Peyer's patch (tissue), 4 donors: Measurements from ENCODE around the gene ZRANB2. TPM values are rescaled to one million over a fixed set of nuclear protein-coding genes. Genes with fewer than 3 reads are reported as not detected.

Experiments used
- DNase-seq, 3 donors: peaks; one replicate each; pipeline ENCODE4 v3.0.0-alpha.2; 2017 to 2019
- H3K27ac ChIP-seq, 4 donors: fragments of 200-600 bp; sonication (generic); one replicate each; pipeline ENCODE4 v1.5.1; 2016 to 2019
- H3K27me3 ChIP-seq, 2 donors: fragments of 200-600 bp; sonication (generic); one replicate each; pipeline ENCODE4 v1.5.1; 2019
- H3K36me3 ChIP-seq, 3 donors: fragments of 200-600 bp; sonication (generic); one replicate each; pipeline ENCODE4 v1.5.1; 2016 to 2019
- H3K4me1 ChIP-seq, 4 donors: fragments of 200-600 bp; sonication (generic); one replicate each; pipeline ENCODE4 v1.5.1; 2016 to 2019
- H3K4me3 ChIP-seq, 4 donors: fragments of 200-600 bp; sonication (generic); 1 replicate in 3 of 4; 2 replicates in 1 of 4; pipeline ENCODE4 v1.5.1; 2016 to 2019; ENCODE audit warnings: mild to moderate bottlenecking in 1 of 4
- H3K9me3 ChIP-seq, 4 donors: fragments of 200-600 bp; sonication (generic); one replicate each; pipeline ENCODE4 v1.5.1; 2016 to 2019; ENCODE audit warnings: mild to moderate bottlenecking in 1 of 4
- POLR2A ChIP-seq, 2 donors: fragments of 450-650 bp; IDR thresholded peaks; one replicate each; pipeline ENCODE4 v1.5.1; 2017; ENCODE audit warnings: antibody characterized with exemption in 2 of 2, mild to moderate bottlenecking in 2 of 2, moderate library complexity in 2 of 2
- total RNA-seq, 4 donors: library from RNA; depleted of rRNA; stranded (reverse); fragments of >200 nt; gene quantifications; one replicate each; pipeline ENCODE4 v1.1.0, GENCODE V29; 2016
- TF ChIP-seq, protein P1 (sequence below), 6 experiments: fragments of 450-650 bp in 4 of 6; fragments of 200-600 bp in 2 of 6; sonication (generic) in 1 of 6; IDR thresholded peaks; one replicate each; pipeline ENCODE4 v1.5.1; 2017 to 2019; ENCODE audit warnings: antibody characterized with exemption in 6 of 6, mild to moderate bottlenecking in 3 of 6, moderate library complexity in 1 of 6

ZRANB2 gene
- total RNA-seq, 4 donors from 2014 or later, result 69.7 to 158 (median 91.2) TPM

DNA sequence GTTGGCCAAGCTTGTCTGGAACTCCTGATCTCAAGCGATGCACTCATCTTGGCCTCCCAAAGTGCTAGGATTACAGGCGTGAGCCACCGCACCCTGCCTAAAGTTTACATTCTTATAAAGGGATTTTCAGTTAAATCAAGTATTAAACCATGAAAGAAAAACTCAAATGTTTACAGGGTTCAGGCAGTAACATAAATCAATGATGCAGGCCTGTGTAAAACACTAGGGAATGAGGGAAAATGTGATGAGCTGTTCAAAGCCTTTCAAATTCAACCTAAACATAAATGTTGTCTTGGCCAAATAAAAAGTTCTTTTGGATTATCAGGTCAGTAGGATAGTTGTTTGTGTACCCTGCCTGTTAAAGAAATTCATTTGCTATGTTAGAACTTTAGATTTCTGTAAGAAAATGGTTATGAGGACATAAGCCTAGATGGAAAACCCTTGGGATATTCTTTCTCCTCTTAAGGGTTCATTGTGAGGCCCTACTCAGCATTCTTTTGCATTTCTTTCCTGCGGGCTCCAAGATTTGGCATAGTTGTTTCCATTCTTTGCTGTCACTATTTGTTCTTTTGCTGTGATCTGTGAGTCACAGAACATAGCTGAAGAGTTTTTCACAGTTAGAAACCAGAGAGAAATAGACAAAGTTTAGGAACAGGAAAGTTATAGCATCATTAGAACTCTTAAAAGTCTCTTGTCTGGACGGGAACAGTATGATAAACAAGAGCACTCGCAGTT is 8.9 kb upstream of the ZRANB2 start:
- no peaks in the 10 kb centered on the region for H3K9me3 ChIP-seq
- H3K4me1 ChIP-seq, result no peaks in the 10 kb centered on the region
- no peaks in the 10 kb centered on the region for H3K36me3 ChIP-seq
- H3K27me3 ChIP-seq, result no peaks in the 10 kb centered on the region
- peak overlapping the region in 1 of 4 donors; percentile 55 for H3K27ac ChIP-seq
- H3K4me3 ChIP-seq, result no peak overlapping the region
- no peak for DNase-seq
- TF ChIP-seq, protein P1, sequence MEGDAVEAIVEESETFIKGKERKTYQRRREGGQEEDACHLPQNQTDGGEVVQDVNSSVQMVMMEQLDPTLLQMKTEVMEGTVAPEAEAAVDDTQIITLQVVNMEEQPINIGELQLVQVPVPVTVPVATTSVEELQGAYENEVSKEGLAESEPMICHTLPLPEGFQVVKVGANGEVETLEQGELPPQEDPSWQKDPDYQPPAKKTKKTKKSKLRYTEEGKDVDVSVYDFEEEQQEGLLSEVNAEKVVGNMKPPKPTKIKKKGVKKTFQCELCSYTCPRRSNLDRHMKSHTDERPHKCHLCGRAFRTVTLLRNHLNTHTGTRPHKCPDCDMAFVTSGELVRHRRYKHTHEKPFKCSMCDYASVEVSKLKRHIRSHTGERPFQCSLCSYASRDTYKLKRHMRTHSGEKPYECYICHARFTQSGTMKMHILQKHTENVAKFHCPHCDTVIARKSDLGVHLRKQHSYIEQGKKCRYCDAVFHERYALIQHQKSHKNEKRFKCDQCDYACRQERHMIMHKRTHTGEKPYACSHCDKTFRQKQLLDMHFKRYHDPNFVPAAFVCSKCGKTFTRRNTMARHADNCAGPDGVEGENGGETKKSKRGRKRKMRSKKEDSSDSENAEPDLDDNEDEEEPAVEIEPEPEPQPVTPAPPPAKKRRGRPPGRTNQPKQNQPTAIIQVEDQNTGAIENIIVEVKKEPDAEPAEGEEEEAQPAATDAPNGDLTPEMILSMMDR (IDR thresholded peaks at IDR 0.05), result no peak
- TF ChIP-seq POLR2A (IDR thresholded peaks at IDR 0.05), result no peak

DNA sequence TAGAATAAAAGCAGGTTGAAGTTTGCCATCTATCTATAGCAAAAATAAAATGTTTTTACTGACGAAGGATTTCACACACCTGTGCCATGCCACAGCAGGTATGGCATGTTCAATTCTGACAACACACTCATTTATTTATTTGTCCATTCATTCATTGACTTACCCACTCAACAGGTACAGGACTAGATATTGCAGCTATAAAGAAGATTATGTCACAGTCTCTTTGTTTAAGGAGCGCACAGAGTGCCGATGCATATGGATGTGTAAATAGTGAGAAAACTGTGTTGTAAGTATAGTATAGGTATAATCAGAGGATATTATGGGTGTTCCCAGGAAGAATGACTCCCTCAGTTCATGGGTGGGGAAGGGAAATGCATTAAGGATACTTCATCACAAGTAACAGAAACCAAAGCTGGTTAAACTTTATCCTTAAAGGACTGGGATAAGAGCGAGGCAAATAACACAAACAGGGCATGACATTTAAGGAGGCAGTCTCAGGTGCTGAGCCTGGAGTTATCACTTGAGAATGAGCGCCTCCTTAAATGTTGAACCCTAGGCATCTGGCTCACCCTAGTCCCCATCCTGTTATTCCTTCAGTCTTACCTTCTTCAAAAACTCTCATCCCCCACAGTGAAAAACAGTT is 7.9 kb upstream of the ZRANB2 start:
- TF ChIP-seq, protein P1 (IDR thresholded peaks at IDR 0.05), result no peak
- no peak for TF ChIP-seq POLR2A (IDR thresholded peaks at IDR 0.05)
- Histone ChIP-seq H3K9me3 (no peaks in the 10 kb centered on the region), H3K36me3 (no peaks in the 10 kb centered on the region), H3K4me1 (no peaks in the 10 kb centered on the region), H3K4me3 (no peak overlapping the region), H3K27me3 (no peaks in the 10 kb centered on the region), H3K27ac (peak overlapping the region in 1 of 4 donors; percentile 13)
- DNase-seq, result no peak

DNA sequence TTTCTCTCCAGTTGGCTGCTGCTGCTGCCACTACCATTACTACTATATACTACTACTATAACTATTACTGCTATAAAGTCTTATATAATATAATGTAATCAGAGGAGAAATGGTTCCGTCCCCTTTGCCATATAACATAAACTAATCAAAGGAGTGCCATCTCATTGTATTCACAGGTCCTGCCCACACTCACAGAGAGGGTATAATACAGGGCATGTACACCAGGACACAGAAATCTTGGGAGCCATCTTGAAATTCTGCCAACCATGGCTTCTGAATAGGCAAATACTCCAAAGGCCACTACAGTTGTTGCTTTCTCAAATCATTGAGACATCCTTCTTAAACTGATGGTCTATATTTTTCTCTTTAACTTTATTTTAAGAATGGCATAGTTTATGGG is 6.9 kb upstream of the ZRANB2 start:
- DNase-seq, result no peak
- Histone ChIP-seq H3K9me3 (no peaks in the 10 kb centered on the region), H3K27ac (no peak overlapping the region), H3K4me3 (no peak overlapping the region), H3K27me3 (no peaks in the 10 kb centered on the region), H3K36me3 (no peaks in the 10 kb centered on the region), H3K4me1 (no peaks in the 10 kb centered on the region)
- TF ChIP-seq, protein P1 (IDR thresholded peaks at IDR 0.05), result no peak
- no peak for TF ChIP-seq POLR2A (IDR thresholded peaks at IDR 0.05)

DNA sequence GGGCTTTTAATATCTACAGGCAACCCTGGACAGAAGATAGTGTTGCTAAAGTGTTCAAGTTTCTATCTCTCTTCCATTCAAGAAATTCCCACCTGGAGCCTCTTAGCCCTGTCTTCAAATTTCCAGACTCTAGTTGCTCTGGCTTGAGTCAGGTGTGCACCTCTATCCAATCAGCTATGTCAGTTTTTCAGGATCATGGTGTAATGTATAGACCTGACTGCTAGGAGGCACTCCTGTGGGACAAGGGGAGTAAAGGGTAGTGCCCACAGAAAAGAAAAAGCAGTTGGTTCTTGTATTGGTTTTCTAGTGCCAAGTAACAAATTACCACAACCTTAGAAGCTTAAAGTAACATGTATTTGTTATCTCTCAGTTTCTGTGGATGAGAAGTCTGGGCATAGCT is 6.2 kb upstream of the ZRANB2 start:
- Histone ChIP-seq H3K4me3 (no peak overlapping the region), H3K9me3 (no peaks in the 10 kb centered on the region), H3K36me3 (no peaks in the 10 kb centered on the region), H3K4me1 (no peaks in the 10 kb centered on the region), H3K27me3 (no peaks in the 10 kb centered on the region), H3K27ac (no peak overlapping the region)
- no peak for DNase-seq
- no peak for TF ChIP-seq POLR2A (IDR thresholded peaks at IDR 0.05)
- TF ChIP-seq, protein P1 (IDR thresholded peaks at IDR 0.05), result no peak

DNA sequence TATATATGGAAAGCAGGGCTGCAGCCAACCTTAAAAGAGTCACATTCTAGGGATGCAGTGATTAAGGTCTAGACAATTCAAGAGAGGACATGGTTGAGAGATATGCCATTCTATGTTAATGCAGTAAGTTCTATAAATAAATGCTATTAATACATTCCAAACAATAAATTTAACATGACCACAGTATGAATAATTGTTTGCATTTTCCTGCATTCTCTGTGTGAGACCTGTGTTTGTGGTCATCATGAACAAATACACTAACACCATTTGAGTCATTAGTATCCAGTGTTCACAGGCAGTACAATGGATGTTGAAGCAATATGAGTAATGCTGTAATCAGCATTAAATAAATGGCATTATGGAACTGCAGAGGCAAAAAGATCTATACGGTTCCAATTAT is 5.5 kb upstream of the ZRANB2 start:
- H3K4me1 ChIP-seq, result no peaks in the 10 kb centered on the region
- TF ChIP-seq, protein P1 (IDR thresholded peaks at IDR 0.05), result no peak
- no peak for TF ChIP-seq POLR2A (IDR thresholded peaks at IDR 0.05)
- H3K4me3 ChIP-seq, result no peak overlapping the region
- no peaks in the 10 kb centered on the region for H3K9me3 ChIP-seq
- H3K36me3 ChIP-seq, result no peaks in the 10 kb centered on the region
- DNase-seq, result no peak
- no peak overlapping the region for H3K27ac ChIP-seq
- no peaks in the 10 kb centered on the region for H3K27me3 ChIP-seq
